Renal cortex interstitium (tissue), 11 donors: Measurements from ENCODE around the gene POMC. TPM values are rescaled to one million over a fixed set of nuclear protein-coding genes. Genes with fewer than 3 reads are reported as not detected.
"Not testable (repeated sequence)": the region's sequence is repeated elsewhere in the genome, so short reads cannot be mapped to it uniquely, and the experiment has no call there.

ENCODE experiments used
- DNase-seq, 11 donors: peaks; one replicate each; pipeline ENCODE4 v3.0.0-alpha.2; 2013; ENCODE audit warnings: low read depth in 9 of 11, low spot score in 4 of 11; ENCODE audit errors: extremely low read depth in 1 of 11
- polyA plus RNA-seq, 3 donors: library from polyadenylated mRNA; unstranded; fragments of 120-200 nt; gene quantifications; one replicate each; pipeline ENCODE4 v1.2.1, GENCODE V29; 2013; ENCODE audit not compliant: insufficient read length in 3 of 3

The POMC gene
- polyA plus RNA-seq, 3 donors, result 3.1 to 13.1 (median 8.4) TPM

DNA sequence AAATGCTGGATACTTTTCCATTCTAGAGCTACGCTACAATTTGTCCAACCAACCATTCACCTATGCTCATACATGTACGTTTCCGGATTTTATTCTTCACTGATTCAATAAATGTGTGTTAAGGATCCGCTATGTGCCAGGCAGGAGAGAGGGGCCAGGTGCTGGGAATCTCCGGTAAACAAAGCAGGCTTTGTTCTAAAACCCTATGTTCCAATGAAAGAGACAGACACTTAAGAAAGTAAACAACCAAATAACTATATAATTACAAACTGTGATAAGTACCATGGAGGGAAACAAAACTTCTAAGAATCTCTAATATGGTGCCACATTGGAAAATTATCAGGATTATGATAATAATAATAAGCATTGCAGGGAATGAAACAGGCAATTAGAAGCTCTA, 22.2 kb upstream of the POMC start:
- DNase-seq, result no peak

DNA sequence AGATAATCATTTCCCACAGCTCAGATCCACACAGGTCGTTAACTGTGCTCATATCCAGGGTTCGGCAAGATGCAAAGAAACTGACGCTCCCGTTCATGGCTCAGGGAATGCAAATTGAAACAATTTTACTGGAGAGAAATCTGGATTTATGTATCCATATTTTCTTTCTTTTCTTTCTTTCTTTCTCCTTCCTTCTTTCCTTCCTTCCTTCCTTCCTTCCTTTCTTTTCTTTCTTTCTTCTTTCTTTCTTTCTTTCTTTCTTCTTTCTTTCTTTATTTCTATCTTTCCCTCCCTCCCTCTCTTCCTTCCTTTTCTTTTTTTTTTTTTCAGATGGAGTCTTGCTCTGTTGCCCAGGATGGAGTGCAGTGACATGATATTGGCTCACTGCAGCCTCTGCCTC, 20.0 kb upstream of the POMC start:
- no peak for DNase-seq

DNA sequence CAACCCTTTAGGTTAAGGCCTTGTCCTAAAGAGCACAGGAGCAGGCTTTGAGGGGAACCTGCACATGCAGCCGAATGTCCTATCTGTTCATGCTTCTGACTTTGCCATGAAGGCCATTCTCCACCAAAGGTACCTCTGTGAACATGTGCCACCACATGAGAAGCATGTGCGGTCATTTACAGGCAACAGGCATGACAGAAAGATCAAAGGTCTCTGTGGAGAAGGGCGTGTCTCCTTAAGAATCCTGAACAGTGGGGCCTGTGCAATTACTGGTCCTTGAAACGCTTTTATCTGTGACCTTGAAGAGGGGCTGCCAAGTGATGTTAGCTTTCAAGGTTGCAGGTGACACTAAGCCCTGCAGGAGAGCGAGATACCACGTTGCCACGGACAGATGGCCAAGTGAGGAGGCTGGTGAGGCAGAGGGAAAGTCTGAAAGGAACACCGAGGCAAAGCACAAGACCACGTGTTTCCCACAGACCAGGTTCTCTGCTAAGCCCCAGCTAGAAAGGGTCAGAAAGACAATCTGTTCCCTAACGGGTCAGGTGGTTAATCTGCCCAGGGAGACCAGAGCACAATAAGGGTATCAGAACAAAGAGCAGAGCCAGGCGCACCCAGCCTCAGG, 19.5 kb upstream of the POMC start:
- no peak for DNase-seq

DNA sequence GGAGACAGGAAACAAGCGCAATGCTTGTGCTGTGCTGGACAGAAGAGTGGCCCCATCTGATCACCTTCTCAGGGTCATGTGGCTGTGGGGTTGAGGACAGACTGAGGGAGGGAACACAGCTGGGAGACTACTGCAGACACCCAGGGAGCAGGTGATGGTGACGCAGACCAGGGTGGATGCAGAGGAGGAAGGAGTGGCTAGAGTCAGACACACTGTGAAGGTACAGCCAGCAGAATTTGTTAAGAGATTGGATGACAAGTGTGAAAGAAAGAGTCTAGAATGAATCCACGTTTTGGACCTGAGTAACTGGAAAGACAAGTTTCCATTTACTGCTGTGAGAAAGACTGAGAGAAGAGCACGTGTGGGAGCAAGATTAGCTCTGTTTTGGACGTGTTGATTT, 15.9 kb upstream of the POMC start:
- no peak for DNase-seq

DNA sequence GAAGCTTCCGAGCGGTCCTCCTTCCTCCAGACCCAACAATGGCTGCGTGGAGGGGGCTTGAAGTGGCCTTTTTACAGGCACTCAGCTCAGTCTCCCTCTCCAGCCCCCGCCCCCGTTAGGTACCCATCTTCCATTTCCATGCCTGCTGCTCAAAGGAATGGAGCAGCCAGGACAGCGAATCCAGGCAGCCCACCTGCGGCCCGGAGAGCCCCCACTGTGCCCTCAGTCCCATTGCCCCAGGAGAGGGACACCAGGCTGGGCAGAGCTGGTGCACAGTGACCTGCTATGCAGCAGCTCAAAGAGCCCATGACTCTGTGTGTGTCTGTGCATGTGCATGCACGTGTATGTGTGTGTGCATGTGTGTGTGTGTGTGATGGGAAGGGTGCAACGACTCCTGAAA, 10.6 kb upstream of the POMC start:
- DNase-seq, result no peak

DNA sequence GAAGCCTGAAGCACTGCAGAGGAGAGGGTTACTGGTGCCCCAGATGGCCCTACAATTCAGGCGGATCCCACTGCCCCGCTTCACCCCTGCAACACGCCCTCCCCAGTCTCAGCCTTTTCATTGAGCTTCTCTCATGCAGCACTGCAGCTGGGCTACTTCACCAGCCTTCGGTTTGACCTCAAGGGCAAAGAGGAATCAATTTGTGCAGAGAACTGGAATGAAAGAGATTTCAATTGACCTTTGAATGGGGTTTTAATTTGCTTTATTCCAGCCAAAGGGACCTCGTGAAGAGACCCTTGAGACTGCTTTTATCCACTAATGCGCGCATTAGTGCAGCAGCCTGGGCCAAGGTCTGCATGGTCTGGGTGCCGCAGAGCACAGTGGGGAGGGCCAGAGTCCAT, 8.8 kb upstream of the POMC start:
- DNase-seq, result no peak

DNA sequence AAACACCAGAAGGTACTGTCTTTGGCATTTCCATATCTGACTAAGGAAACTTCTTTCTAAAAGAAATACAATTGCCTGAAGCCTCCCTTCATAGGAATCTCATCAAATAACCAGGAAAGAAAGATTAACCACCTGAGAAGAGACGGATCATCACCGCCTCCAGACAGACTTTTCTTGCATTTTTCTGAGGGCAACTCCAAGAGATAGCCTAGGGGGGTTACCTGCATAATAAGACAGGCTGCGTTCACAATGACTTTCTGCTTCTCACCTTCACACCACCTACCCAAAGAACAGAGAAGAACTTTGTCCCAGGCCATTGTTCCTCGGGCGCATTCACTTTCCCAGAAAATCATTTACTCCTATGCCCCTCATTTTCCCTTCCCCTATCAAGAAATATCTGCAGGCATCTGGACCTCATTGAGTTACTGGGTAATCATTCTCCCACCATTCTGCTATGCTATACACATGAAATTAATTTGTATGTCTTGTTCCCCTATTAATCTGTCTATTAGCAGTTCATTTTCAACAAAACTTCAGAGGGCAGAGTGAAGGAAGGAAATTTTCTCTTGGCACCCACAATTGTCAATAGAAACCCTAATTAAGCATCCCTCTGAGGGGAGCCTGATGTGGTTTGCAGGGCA, 8.3 kb upstream of the POMC start:
- no peak for DNase-seq

DNA sequence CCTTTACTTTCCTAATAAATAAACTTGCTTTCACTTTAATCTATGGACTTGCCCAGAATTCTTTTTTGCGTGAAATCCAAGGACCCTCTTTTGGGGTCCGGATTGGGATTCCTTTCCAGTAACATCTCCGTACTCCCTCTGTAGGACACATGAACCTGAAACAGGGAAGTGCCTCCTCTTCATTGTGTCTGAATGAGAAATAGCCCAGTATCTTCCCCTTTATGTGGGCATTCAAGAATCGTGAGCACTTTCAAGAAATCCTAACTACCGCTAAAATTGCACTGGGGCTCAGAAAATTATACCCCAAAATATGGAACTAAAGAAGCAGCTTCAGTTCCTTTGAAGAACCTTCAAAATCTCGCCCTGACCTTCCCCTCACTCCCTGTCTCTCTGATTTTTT, 7.8 kb upstream of the POMC start:
- no peak for DNase-seq

DNA sequence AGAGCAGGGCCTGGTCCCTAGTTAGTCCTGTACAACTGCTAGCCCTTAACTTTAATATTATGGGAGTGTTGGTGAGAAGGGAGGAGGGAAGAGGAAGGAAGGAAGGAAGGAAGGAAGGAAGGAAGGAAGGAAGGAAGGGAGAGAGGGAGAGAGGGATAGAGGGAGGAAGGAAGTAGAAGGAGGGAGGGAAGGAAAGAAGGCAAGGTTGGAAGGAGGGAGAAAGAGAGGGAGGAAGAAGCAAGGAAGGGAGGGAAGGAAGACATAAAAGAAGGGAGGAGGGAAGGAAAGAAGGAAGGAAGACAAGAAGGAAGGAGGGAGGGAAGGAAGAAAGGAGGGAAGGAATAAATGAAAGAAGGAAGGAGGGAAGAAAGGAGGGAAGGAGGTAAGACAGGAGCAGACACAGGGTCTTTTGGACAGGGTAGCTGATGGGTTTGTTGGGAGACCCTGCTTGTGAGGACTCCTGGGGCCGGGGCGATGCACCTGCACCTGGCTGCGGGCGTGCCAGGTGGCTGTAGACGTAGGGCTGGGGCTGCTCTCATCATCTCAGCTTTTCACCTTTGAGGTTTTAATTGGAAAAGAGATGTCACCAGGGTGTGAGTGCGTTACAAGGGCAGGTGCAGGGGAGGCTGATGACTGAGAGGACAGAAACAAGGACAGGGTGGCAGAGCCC, 5.9 kb upstream of the POMC start:
- no peak for DNase-seq

DNA sequence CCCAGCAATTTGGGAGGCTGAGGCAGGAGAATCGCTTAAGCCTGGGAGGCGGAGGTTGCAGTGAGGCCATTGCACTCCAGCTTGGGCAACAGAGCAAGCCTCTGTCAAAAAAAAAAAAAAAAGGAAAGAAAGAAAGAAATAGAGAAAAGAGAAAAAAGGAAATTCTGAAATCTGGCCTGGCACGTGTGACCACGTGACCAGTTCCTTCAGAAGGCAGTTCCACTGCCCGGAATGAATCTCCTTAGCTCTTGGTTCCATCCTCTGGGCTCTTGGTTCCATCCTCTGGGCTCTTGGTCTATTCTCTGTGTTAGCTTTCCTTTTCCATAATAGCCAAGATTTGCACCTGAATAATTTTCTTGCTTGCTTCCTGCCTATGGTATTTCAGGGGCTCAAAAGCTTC, 5.3 kb upstream of the POMC start:
- no peak for DNase-seq

DNA sequence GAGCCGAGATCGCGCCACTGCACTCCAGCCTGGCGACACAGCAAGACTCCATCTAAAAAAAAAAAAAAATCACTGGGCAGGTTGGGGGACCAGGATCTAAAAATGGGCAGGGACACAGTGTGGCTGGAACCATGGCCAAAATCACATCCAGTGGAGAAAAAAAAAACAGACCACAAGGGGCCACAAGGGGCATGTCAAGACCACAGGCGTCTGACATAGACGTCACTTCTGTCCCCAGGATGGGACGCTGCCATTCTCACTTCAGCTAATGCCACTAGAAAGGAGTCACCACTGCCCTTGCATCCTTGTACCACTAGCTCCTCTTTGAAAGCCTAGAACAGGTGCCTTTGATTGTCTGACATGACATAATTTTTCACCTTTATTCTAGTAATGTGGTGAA, 2.5 kb upstream of the POMC start:
- no peak for DNase-seq

DNA sequence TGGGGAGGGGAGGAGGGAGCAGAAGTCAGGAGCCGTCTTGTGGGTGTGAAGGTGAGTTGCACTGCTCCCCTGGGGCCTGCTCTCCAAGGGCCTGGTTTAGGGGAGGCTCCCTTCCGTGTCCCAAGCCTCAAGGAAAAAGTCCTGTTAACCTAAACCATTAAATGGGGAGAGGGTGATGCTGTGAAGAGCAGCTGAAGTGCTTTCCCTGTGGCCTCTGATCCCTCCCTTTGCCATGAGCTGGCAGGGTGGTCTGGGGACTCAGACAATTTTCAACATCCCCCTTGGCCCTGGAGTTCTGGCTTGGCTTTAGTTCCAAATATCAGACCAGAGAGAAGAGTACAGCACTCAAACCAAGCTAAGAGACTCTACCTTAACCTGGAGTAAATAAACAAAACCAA, 692 bp upstream of the POMC start:
- DNase-seq, result no peak

DNA sequence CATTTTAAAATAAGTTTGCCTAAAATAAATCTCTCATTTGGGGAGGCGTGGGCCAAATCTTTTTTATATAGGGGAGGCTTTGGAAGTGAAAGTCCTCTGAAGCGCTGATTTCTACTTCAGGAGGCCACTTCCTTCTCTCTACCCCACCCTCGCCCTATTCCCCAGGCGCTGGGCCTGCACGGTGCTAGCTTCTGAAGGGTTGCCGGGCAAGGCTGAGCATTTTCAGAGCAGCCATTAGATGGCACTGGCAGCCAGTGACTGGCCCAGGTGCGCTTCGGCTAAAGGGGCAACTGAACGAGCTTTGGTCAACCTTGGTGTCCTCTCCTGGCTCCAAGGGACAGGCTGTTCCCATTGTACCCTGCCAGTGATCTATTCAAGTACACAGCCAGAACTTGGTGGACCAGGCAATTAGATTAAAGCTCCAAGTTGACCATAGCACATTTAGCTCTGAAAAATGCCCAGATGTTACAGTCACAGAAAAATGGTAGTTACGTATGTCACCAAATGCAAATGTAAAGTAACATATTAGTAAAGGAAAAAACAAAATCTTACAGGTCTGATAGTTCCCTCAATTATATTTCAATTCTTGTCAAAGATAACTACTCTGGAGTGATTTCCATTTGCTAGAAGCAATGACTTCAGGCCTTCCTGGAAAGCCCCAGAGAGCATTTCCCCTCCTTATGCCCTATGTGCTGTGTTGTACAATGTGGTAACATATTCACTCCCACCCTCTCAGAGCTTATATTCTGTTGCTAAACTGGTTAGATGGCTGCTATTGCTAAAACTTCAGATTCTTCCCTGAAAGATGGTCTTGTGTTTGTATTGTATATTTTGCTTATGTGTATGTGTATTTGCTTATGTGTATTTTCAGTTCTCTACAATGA, 2.1 kb downstream of the POMC start:
- no peak for DNase-seq

DNA sequence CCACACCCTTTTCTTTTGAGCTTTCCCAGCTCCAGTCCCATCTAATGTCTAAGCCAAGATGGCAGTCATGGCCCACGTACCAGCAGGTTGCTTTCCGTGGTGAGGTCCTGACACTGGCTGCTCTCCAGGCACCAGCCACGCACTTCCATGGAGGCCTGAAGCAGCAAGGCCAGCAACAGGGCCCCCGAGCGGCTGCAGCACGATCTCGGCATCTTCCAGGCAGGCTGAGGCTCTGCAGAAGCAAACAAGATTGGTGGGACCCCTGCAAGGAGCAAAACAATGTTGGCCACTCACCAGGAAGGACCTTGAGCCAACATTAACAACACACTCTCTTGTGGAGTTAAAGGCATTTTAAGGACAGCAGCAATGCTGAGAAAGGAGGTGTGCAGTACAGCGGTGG, 3.8 kb downstream of the POMC start:
- no peak for DNase-seq

DNA sequence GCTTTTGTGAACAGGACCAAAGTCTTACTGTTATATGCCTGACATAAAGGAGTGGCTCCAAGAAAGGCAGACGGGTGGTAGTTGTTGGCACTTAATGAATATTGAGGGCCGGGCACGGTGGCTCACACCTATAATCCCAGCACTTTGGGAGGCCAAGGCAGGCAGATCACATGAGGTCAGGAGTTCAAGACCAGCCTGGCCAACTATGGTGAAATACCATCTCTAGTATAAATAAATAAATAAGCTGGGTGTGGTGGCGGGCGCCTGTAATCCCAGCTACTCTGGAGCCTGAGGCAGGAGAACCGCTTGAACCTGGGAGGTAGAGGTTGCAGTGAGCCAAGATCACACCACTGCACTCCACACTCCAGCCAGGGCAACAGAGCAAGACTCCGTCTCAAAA, 6.3 kb downstream of the POMC start:
- DNase-seq, result not testable (repeated sequence)

DNA sequence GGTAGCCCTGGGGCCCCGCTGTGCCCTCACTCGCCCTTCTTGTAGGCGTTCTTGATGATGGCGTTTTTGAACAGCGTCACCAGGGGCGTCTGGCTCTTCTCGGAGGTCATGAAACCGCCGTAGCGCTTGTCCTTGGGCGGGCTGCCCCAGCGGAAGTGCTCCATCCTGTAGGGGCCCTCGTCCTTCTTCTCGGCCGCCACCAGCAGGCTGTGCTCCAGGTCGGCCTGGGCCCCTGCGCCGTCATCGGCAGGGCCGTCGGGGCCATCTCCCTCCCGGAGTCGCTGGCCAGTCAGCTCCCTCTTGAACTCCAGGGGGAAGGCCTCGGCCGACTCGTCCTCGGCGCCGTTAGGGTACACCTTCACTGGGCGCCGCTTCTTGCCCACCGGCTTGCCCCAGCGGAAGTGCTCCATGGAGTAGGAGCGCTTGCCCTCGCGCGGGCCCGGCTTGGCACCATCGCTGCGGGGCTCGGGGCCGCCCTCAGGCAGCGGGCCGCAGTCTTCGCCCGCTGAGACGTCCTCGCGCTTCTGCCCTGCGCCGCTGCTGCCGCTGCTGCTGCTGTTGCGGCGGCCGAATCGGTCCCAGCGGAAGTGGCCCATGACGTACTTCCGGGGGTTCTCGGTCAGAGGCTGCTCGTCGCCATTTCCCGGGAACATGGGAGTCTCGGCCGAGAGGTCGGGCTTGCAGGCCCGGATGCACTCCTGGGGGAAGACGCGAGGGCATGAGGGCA, 7.2 kb downstream of the POMC start:
- peak in 7 of 11 donors; percentile 27 to 65 (median 33) for DNase-seq

DNA sequence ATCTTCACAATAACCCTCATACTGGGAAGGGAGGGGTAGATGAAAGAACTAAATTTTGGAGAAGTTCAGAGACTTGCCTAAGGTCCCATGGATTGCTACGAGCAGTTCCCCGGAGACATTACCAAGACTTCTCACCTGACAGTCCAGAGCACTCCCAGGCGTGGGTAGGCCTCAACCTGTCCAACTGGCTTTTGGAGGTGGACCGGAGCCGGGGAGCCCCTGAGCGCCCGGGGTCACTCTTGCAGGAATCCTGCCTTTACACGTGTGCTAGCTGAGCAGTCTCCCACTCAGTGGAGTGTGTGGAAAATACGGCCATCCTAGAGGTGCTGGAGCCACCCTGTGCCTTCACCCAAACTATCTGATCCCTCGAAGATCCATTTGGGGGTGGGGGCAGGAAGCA, 8.0 kb downstream of the POMC start:
- DNase-seq, result no peak

DNA sequence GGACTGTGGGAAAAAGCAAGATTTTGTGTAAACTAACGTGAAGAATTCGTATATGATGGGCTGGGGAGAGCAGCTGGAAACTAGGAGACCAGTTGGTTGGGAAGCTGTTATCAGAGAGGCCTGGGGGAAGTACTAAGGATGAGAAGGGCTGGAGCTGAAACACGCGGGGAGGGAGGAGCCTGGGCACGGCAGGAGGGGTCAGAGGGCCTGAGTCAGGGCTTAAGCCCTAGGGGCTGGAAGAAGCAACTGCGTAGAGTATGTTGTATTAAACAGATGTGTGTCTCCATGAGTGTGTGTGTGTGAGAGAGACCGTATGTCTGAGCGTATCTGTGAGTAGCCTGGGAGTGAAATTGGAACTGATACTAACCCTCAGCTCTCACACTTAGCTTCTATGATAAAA, 8.4 kb downstream of the POMC start:
- no peak for DNase-seq
